HFF-Myc (cell line): ENCODE data around the gene BAHD1.
A peak's percentile ranks its signal among the peaks of the same experiment; 100 is the strongest.

Experiments used
- DNase-seq: peaks from one replicate; pipeline ENCODE4 v3.0.0-alpha.2; 2011; ENCODE audit warnings: low read depth; ENCODE audit errors: extremely low read depth
- H3K4me3 ChIP-seq: replicated peaks from 2 replicates; pipeline ENCODE4 v1.5.1; 2011; ENCODE audit warnings: low read depth, mild to moderate bottlenecking, control low read depth, low read length
- CTCF ChIP-seq: IDR thresholded peaks from 2 replicates; pipeline ENCODE4 v1.5.1; 2012; ENCODE audit warnings: mild to moderate bottlenecking, low read depth, low read length, control low read depth; ENCODE audit errors: missing control alignments

The BAHD1 gene

GRCh38 chr15:40415226-40415625 is 25.5 kb upstream of the BAHD1 start:
- DNase-seq = no peak
- TF ChIP-seq CTCF = no peak
- H3K4me3 ChIP-seq = no peak overlapping the region

GRCh38 chr15:40416056-40416455 is 24.7 kb upstream of the BAHD1 start:
- DNase-seq = no peak
- no peak for TF ChIP-seq CTCF
- H3K4me3 ChIP-seq = no peak overlapping the region

- TF ChIP-seq CTCF = no peak
- no peak for DNase-seq
- no peak overlapping the region for H3K4me3 ChIP-seq
Observed at GRCh38 chr15:40418126-40418525, 22.6 kb upstream of the BAHD1 start.

GRCh38 chr15:40420071-40420713 is 20.6 kb upstream of the BAHD1 start:
- no peak for TF ChIP-seq CTCF
- H3K4me3 ChIP-seq = no peak overlapping the region
- no peak for DNase-seq

GRCh38 chr15:40420793-40421192 is 20.0 kb upstream of the BAHD1 start:
- TF ChIP-seq CTCF = no peak
- DNase-seq = no peak
- no peak overlapping the region for H3K4me3 ChIP-seq

- peak; percentile 88 for TF ChIP-seq CTCF
- DNase-seq = peak; percentile 19
- no peak overlapping the region for H3K4me3 ChIP-seq
Observed at GRCh38 chr15:40421246-40422157, 19.3 kb upstream of the BAHD1 start.
